GM12891 (cell line): ENCODE measurements around the gene FHIT.

Experiments used
- POLR2A ChIP-seq: IDR thresholded peaks from 2 replicates; pipeline ENCODE4 v1.6.1; 2011; ENCODE audit warnings: low read depth, low read length, control low read depth
- TAF1 ChIP-seq: IDR thresholded peaks from 2 replicates; pipeline ENCODE4 v1.6.1; 2011; ENCODE audit warnings: low read depth, low read length, control low read depth

DNA sequence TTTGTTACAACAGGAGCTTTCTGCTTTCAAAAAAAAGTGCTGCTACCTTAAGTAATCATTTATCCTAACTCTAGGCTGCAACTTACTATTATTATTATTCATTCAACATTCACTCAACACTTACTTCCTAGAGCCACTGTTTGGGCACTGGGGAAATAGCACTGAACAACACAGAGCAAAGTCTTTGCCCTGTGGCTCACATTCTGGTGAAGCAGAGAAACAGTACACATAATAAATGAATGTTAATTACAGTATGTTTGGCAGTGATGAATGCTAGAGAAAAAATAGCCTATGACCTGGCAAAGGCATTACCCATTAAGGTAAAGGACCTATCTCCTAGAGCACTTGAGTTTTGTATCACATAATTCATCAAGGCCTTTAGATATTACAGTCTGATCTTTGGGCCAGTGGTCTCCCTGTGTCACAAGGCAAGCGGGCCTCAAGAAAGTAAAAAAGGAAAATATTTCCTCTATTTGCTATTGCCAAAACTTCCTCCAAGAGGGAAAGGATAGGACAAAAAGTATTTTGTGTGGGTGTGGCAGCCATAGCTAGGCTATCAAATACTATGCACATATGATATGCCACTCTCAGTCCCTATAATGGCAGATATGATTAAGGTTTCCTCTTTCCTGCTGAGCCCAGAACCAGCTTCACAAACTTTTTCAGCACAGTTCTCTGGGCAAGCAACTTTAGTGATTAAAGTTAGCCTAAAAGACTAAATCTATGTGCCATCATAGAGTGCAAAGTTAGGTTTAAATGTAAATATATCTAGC is 142.8 kb downstream of the FHIT start:
- no peak for TF ChIP-seq POLR2A
- TF ChIP-seq TAF1 = no peak
